ENCODE measurements around the gene NMNAT3.

NMNAT3 gene

DNA sequence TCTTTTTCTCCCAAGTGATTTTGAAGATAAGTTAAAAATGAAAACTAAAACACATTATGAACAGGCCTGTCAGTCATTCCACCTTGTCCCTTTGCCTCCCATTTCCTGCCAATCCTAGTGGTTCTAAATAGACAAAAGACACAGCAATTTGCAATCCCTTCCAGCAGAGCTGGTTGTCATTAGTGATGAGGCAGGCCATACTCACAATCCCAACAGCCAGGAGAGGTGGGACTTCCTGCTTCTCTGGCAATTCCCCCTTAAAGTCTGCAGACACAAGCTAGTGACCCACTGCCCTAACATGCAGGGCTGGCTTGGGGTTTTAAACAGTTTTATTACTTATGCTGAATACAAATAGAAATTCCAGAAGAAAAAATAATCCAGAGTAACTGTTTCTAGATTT, 99.9 kb downstream of the NMNAT3 start:
- FAIRE-seq: no peak

GRCh38 chr3:139577346-139577745, 100.4 kb downstream of the NMNAT3 start:
- no peak for FAIRE-seq

- FAIRE-seq: no peak
These were observed 103.5 kb downstream of the NMNAT3 start for GRCh38 chr3:139574026-139574947.

DNA sequence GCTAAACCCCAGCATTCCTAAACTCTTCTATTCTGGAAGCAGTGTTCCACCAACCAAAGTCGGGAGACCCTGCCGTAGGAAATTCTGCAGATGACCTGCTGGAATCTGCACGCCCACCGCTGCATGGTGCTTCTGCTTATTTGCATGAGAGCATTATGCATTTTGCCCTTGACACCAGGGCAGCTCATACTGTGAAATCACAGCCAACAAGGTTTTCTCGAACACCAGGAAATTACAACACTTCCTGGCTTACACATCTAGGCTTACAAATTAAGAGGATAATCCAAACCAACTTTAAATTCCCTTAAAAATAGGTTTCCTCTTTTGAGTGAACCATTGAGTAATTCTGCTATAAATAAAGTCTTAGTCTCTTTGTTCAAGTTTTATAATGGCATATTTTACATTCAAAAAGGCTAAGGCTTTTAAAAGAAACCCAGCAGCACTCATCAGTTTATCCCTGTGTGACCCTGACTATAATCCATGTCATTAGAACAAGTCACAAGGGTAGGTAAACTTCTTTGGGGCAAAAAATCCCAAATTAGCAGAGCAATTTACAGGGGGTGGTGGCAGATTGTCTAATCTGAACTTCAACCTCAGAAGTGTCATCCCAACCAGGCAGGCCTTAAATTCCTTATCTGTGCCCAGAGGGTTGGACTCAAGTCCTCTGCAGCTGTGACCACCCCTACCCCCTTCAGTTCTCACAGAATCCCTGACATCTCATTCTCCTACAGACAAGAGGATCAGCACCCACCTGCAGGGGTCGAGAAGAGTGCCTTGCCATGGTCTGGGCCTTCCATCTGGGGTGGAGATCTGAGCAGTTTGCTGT, 104.7 kb downstream of the NMNAT3 start:
- no peak for FAIRE-seq

- no peak for FAIRE-seq
These were observed 106.1 kb downstream of the NMNAT3 start for GRCh38 chr3:139571711-139572110.

DNA sequence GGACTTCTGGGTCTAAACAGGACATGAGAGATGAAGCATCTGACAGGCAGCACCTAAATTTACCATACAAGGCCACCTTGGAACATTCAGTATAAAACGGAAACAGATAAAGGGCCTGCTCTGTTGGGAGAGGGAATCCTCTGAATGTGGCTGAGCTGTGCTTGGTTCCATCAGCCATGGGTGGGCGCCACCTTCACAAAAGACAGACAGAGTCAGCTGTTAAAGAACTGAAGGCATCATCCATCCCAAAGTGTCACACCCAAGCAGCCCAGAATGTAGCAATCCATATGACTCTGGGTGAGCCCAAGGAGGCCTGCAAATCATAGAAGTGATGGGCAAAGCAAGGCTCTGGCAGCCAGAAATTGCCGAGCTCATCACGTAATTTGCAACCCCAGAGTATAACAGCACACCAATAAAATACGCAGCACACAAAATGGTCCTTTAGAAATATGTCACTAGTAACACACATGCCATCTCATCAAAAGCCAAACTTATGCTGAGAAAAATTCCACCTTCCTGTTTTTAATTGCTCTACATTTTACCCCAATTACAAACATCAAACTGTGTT, 113.4 kb downstream of the NMNAT3 start:
- no peak for FAIRE-seq

GRCh38 chr3:139561959-139562676, 115.7 kb downstream of the NMNAT3 start:
- FAIRE-seq: no peak

- no peak for FAIRE-seq
These were observed 116.4 kb downstream of the NMNAT3 start for GRCh38 chr3:139561255-139561817.

DNA sequence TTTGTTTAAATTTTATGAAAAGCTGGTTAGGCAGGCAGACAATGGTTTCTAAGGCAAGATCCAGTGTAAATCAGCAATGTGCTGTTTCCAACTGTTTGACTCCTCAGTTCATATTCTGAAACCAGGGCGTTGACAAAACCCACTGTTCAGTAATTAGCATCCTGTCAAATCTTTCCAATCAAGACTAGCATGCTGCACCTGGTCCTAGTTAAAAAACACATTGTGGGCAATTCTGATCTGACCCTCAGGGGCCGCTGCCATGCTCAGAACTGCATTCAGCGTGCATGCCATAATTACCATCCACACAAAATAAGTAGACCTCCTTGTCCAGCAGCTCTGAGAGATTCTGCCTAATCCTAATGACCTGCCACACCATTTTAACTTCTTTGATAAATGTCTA, 117.4 kb downstream of the NMNAT3 start:
- no peak for FAIRE-seq

DNA sequence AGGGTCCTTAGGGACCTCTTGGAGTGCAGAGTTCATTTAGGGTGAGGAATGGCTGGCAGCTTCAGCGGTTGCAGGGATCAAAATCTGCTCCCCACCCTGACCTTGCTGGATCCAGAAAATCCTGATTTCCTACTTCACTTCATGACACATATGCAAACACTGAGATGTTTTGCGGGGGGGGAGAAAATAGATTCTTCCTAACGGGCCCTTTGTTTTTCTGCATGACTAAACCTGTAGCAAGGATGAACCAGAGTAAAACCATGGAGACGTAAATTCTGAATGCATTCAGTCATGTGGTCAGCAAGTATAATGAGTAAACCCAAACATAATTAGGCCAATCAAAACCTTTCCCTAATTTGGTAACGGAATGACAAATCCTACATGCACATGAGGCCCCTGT, 118.2 kb downstream of the NMNAT3 start:
- FAIRE-seq: no peak

GRCh38 chr3:139558351-139559266, 119.2 kb downstream of the NMNAT3 start:
- no peak for FAIRE-seq

- no peak for FAIRE-seq
These were observed 120.7 kb downstream of the NMNAT3 start for GRCh38 chr3:139557041-139557440.

DNA sequence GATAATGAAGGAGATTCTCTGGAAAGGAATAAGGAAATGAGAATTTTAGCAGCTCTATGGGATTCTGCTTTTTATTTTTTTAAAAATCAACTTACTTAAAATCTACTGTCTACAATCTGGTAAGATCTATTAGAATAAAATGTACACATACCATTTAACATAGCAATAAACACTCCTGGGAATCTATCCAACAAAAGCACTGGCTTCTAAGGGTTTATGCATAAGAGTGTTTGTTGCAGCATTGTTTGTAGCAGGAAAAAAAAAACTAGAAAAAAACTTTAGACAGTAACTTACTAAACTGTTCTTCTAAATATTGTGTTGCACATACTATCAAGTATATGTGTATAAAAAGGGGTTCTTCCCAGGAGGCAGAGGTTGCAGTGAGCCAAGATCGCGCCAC, 122.5 kb downstream of the NMNAT3 start:
- FAIRE-seq: no peak

- FAIRE-seq: no peak
These were observed 123.1 kb downstream of the NMNAT3 start for GRCh38 chr3:139554628-139555027.

GRCh38 chr3:139552632-139553365, 125.0 kb downstream of the NMNAT3 start:
- no peak for FAIRE-seq

DNA sequence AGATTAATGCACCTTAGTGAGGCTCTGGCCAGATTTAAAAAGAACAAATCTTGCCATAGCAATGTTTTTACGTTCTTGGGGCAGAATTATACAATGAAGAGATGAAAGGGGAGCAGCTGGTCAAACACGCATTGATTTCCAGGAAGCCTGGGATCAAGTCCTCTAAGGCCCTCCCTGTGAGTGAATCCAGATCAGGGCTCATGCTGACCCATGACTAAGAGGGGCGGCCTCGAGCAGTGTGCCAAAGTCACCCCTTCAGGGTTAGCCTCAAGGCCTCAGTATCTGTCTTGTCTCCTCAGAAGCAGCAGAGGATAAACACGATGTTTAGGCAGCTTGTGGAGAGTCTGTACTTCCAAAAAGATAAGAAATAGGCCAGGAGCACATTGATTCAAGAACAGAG, 129.0 kb downstream of the NMNAT3 start:
- FAIRE-seq: no peak

DNA sequence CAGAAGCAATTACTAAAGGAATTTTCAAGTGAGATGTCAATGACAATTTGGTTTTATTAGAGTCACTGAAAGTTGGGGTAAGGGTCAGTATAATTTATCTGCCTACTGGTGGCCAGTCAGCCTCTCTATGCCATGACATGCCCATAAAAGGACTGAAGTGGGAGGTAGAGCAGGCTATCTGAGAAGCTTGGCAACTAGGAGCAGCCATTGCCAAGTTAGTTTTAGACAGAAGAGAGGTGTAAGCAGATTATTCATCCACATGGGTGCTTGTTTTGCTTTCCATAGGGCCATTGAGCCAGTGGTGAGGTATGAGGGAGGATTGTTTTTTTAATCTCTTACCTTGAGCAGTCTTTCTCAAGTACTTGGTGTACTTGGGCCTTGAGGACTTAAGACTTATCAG, 130.1 kb downstream of the NMNAT3 start:
- no peak for FAIRE-seq

GRCh38 chr3:139546772-139547171, 131.0 kb downstream of the NMNAT3 start:
- no peak for FAIRE-seq

- FAIRE-seq: no peak
These were observed 136.1 kb downstream of the NMNAT3 start for GRCh38 chr3:139541532-139542288.
